Uterus (tissue), 4 donors: ENCODE measurements around the gene TOMM22. TPM values are rescaled to one million over a fixed set of nuclear protein-coding genes. Genes with fewer than 3 reads are reported as not detected.
A peak's percentile ranks its signal among the peaks of the same experiment; 100 is the strongest.

ENCODE experiments used
- DNase-seq, 2 donors: peaks; one replicate each; pipeline ENCODE4 v3.0.0-alpha.2; 2019 to 2020
- H3K27ac ChIP-seq, 2 donors: fragments of 200-600 bp; sonication (generic); 1 replicate in 1 of 2; 2 replicates in 1 of 2; pipeline ENCODE4 v1.5.1; 2016 to 2018
- H3K27me3 ChIP-seq, 2 donors: fragments of 200-600 bp; sonication (generic); one replicate each; pipeline ENCODE4 v1.5.1; 2018 to 2019; ENCODE audit warnings: control low read depth in 1 of 2
- H3K36me3 ChIP-seq, 2 donors: fragments of 200-600 bp; sonication (generic); one replicate each; pipeline ENCODE4 v1.5.1; 2019; ENCODE audit warnings: control low read depth in 1 of 2
- H3K4me1 ChIP-seq, 2 donors: fragments of 200-600 bp; sonication (generic); one replicate each; pipeline ENCODE4 v1.5.1; 2018 to 2019; ENCODE audit warnings: control low read depth in 1 of 2
- H3K4me3 ChIP-seq, 2 donors: fragments of 200-600 bp; sonication (generic); 1 replicate in 1 of 2; 2 replicates in 1 of 2; pipeline ENCODE4 v1.5.1; 2018 to 2019; ENCODE audit warnings: mild to moderate bottlenecking in 1 of 2
- H3K9me3 ChIP-seq, 2 donors: fragments of 200-600 bp; sonication (generic); one replicate each; pipeline ENCODE4 v1.5.1; 2019; ENCODE audit warnings: control low read depth in 1 of 2
- CTCF ChIP-seq, 4 experiments: fragments of 200-600 bp in 2 of 4; fragments of 450-650 bp in 2 of 4; sonication (generic) in 2 of 4; IDR thresholded peaks; one replicate each; pipeline ENCODE4 v1.5.1; 2016 to 2019; ENCODE audit warnings: antibody characterized with exemption in 4 of 4, mild to moderate bottlenecking in 2 of 4, moderate library complexity in 1 of 4
- POLR2A ChIP-seq, 2 donors: fragments of 450-650 bp; IDR thresholded peaks; one replicate each; pipeline ENCODE4 v1.6.1; 2016; ENCODE audit warnings: antibody characterized with exemption in 2 of 2, mild to moderate bottlenecking in 1 of 2, moderate library complexity in 1 of 2
- intact Hi-C: fragments of 100-400 bp; cut with DNase I; formaldehyde crosslinking; loops from one replicate; pipeline ENCODE4 v1.15.1; 2023; ENCODE audit warnings: low total_unique reads
- total RNA-seq, 4 donors: library from RNA; depleted of rRNA in 3 of 4; stranded (reverse); fragments of >200 nt in 3 of 4; gene quantifications; one replicate each; pipeline versions ENCODE4 v1.1.0 to v1.2.4, GENCODE V29; 2014 to 2023
- donor health status: DM: yes; HTN: yes; CAD: no.

Gene TOMM22
- total RNA-seq, 4 donors from 2014 or later: 17.6 to 62.5 (median 48.4) TPM

- Histone ChIP-seq H3K9me3 (no peaks in the 10 kb centered on the region), H3K4me1 (peaks cover 0 to 22% of the 10 kb centered on the region in 2 donors), H3K27ac (peak overlapping the region; percentile 25 to 56), H3K36me3 (no peaks in the 10 kb centered on the region), H3K27me3 (no peaks in the 10 kb centered on the region), H3K4me3 (no peak overlapping the region)
- DNase-seq: no peak
- TF ChIP-seq POLR2A (IDR thresholded peaks at IDR 0.05): no peak
- no peak for TF ChIP-seq CTCF (IDR thresholded peaks at IDR 0.05)
- intact Hi-C loops: no loop called here
These were observed 15.1 kb downstream of the TOMM22 start for GRCh38 chr22:38696606-38697424.

- Histone ChIP-seq H3K27me3 (no peaks in the 10 kb centered on the region), H3K9me3 (no peaks in the 10 kb centered on the region), H3K4me3 (no peak overlapping the region), H3K27ac (peak overlapping the region; percentile 25 to 56), H3K36me3 (no peaks in the 10 kb centered on the region), H3K4me1 (peaks cover 0 to 22% of the 10 kb centered on the region in 2 donors)
- DNase-seq: no peak
- intact Hi-C loops: no loop called here
- TF ChIP-seq CTCF (IDR thresholded peaks at IDR 0.05): no peak
- TF ChIP-seq POLR2A (IDR thresholded peaks at IDR 0.05): no peak
These were observed 15.8 kb downstream of the TOMM22 start for GRCh38 chr22:38697425-38698089.

GRCh38 chr22:38698407-38699094 is 16.8 kb downstream of the TOMM22 start:
- DNase-seq: no peak
- Histone ChIP-seq H3K4me1 (peaks cover 0 to 22% of the 10 kb centered on the region in 2 donors), H3K36me3 (no peaks in the 10 kb centered on the region), H3K9me3 (no peaks in the 10 kb centered on the region), H3K4me3 (peak overlapping the region; percentile 60 to 82), H3K27me3 (no peaks in the 10 kb centered on the region), H3K27ac (peak overlapping the region in 1 of 2 donors; percentile 97)
- TF ChIP-seq POLR2A (IDR thresholded peaks at IDR 0.05): no peak
- intact Hi-C loops: no loop called here

GRCh38 chr22:38699143-38699542 is 17.4 kb downstream of the TOMM22 start:
- peak overlapping the region; percentile 60 to 82 for H3K4me3 ChIP-seq
- peak overlapping the region; percentile 97 to 98 for H3K27ac ChIP-seq
- no peaks in the 10 kb centered on the region for H3K9me3 ChIP-seq
- no peak for DNase-seq
- no peaks in the 10 kb centered on the region for H3K36me3 ChIP-seq
- no peaks in the 10 kb centered on the region for H3K27me3 ChIP-seq
- intact Hi-C loops: no loop called here
- H3K4me1 ChIP-seq: peaks cover 0 to 22% of the 10 kb centered on the region in 2 donors
- no peak for TF ChIP-seq CTCF (IDR thresholded peaks at IDR 0.05)
- TF ChIP-seq POLR2A (IDR thresholded peaks at IDR 0.05): no peak

- Histone ChIP-seq H3K9me3 (no peaks in the 10 kb centered on the region), H3K4me1 (peaks cover 0 to 22% of the 10 kb centered on the region in 2 donors), H3K27ac (peak overlapping the region; percentile 97 to 98), H3K4me3 (peak overlapping the region; percentile 60 to 82), H3K27me3 (no peaks in the 10 kb centered on the region), H3K36me3 (no peaks in the 10 kb centered on the region)
- DNase-seq: no peak
- TF ChIP-seq CTCF (IDR thresholded peaks at IDR 0.05): no peak
- intact Hi-C loops: no loop called here
These were observed 18.0 kb downstream of the TOMM22 start for GRCh38 chr22:38699784-38700183.
